ENCODE data around the gene CCDC183. TPM values are rescaled to one million over a fixed set of nuclear protein-coding genes. Genes with fewer than 3 reads are reported as not detected.

Gene CCDC183
- total and polyA plus RNA-seq, 10 of the 15 experiments (the other 5 are each of a cell fraction or from before 2014, with no cell fraction given), result 0.04 to 1.2 (median 0.55) TPM; not detected in 5

DNA sequence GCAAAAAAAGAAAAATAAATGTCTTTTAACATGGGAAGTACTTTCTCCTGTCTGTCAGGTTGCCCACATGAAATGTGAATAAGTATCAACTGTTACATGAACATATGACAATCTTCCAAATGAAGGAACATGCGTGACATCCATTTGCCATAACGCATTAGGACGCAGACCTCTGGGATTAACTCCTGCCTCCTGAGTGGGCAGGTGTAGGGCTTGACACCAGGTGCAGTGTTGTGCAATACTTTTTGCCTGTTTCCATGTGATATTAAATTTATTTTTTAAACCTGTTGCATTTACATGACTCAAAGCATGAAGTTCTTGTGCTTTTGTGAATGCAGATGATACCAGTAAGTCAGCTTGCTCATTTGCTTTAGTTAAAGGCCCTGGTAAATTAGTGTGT, 13.7 kb upstream of the CCDC183 start:
- ChIA-PET POLR2A (interaction anchor here (0.6 kb wide), 2 partner anchors 8 to 264 kb away, joined by 3 to 4 read pairs; partner anchors contain the start of gene TMEM141), SMC1A (ENCODE audit: uncharacterized antibody, unreplicated experiment) (interaction anchor here (1.1 kb wide), 1 partner anchor 14 kb away, joined by 3 read pairs; no protein-coding TSS in a partner anchor), CTCF (interaction anchor here (0.6 to 13.1 kb wide), 3 partner anchors 13 to 253 kb away, joined by 3 to 163 read pairs (median 3); no protein-coding TSS in a partner anchor), RAD21 (ENCODE audit: unreplicated experiment) (interaction anchor here (1.6 kb wide), 1 partner anchor 16 kb away, joined by 4 read pairs; no protein-coding TSS in a partner anchor)
- no peaks in the 10 kb centered on the region for H3K79me2 ChIP-seq (ENCODE audit: control insufficient read depth, insufficient read depth, low read length)
- BruUV-seq (replicated peaks), result no TSS peak
- H3K9me3 ChIP-seq (replicated peaks; ENCODE audit: control insufficient read depth, insufficient read depth, low read length), result no peaks in the 10 kb centered on the region
- FAIRE-seq (no peak), ATAC-seq (no peak), DNase-seq (ENCODE audit: low read depth, low spot score) (no peak)
- no peak overlapping the region for H3K4me2 ChIP-seq (ENCODE audit: control insufficient read depth, insufficient read depth)
- H3K27ac ChIP-seq (ENCODE audit: control insufficient read depth, insufficient read depth), result no peak overlapping the region
- no peaks in the 10 kb centered on the region; the same call in 1 of the 2 replicates for H3K4me1 ChIP-seq (ENCODE audit: control insufficient read depth, insufficient read depth, low read length)
- WGBS (ENCODE audit: insufficient coverage, insufficient replicate concordance, low lambda C conversion rate, missing lambda C conversion rate), result 51% methylated on average over 3 of the region's 3 CpGs
- in situ Hi-C loops (cut with MboI), result no loop called here
- H3K36me3 ChIP-seq (ENCODE audit: control insufficient read depth in 2 of 2, insufficient read depth in 2 of 2, low read length in 1 of 2), result no peaks in the 10 kb centered on the region
- H3K9ac ChIP-seq (ENCODE audit: control insufficient read depth, insufficient read depth, low read length), result no peak overlapping the region
- no peaks in the 10 kb centered on the region for H4K20me1 ChIP-seq (ENCODE audit: control insufficient read depth, insufficient read depth)
- no peak overlapping the region for H2AFZ ChIP-seq (ENCODE audit: control insufficient read depth, low read depth, low read length)
- H3K27me3 ChIP-seq (replicated peaks in 1 of 2; ENCODE audit: control insufficient read depth in 2 of 2, insufficient read depth in 2 of 2, low read length in 1 of 2), result peaks cover 0 to 1% of the 10 kb centered on the region in 2 experiments; a peak in 1 of 4 replicates
- intact Hi-C loops (cut with micrococcal nuclease; ENCODE audit: unreplicated experiment), result no loop called here
- H3K4me3 ChIP-seq, result no peak overlapping the region
- no peak for TF ChIP-seq CBX3 (IDR thresholded peaks at IDR 0.05; ENCODE audit: borderline replicate concordance, low read depth)

DNA sequence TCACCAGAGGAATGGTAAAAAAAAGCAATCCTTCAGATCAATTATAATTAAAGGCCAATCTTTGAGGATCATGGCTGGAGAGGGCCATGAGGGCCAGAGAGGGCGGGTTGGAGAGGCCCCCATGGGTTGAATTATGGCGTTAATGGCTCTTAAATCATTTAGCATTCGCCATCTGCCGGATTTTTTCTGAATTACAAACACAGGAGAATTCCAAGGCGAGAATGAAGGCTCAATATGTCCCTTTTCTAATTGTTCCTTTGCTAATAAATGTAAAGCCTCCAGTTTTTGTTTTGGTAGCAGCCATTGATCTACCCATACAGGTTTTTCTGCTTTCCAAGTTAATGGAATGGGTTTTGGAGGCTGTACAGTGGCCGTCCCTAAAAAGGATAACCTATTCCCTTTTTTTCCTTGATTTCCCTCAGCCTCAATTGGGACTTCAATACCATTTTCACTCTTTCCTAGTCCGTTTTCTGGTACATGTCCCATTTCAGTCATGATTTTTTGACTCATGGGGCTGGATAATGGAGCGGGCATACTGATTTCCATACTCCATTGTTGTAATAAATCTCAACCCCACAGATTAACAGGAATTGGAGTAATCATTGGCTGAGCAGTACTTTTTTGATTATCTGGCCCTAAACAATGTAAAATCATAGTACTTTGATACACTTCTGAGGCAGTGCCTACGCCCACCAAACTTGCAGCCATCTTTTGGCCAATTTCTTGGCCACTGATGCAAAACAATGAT, 11.7 kb upstream of the CCDC183 start:
- Histone ChIP-seq H4K20me1 (ENCODE audit: control insufficient read depth, insufficient read depth) (no peaks in the 10 kb centered on the region), H2AFZ (ENCODE audit: control insufficient read depth, low read depth, low read length) (no peak overlapping the region), H3K9ac (ENCODE audit: control insufficient read depth, insufficient read depth, low read length) (no peak overlapping the region), H3K27me3 (replicated peaks in 1 of 2; ENCODE audit: control insufficient read depth in 2 of 2, insufficient read depth in 2 of 2, low read length in 1 of 2) (peaks cover 0 to 1% of the 10 kb centered on the region in 2 experiments; a peak in 1 of 4 replicates), H3K79me2 (ENCODE audit: control insufficient read depth, insufficient read depth, low read length) (no peaks in the 10 kb centered on the region), H3K4me2 (ENCODE audit: control insufficient read depth, insufficient read depth) (no peak overlapping the region), H3K4me3 (no peak overlapping the region), H3K4me1 (ENCODE audit: control insufficient read depth, insufficient read depth, low read length) (peaks cover 3% of the 10 kb centered on the region), H3K27ac (ENCODE audit: control insufficient read depth, insufficient read depth) (no peak overlapping the region), H3K9me3 (replicated peaks; ENCODE audit: control insufficient read depth, insufficient read depth, low read length) (no peaks in the 10 kb centered on the region), H3K36me3 (ENCODE audit: control insufficient read depth in 2 of 2, insufficient read depth in 2 of 2, low read length in 1 of 2) (no peaks in the 10 kb centered on the region)
- FAIRE-seq, result peak; percentile 54
- RAD21 ChIA-PET (ENCODE audit: unreplicated experiment), result interaction anchor here (0.6 to 1.0 kb wide), 4 partner anchors 18 to 251 kb away, joined by 3 to 4 read pairs (median 3); partner anchors contain the start of gene LCN15
- intact Hi-C loops (cut with micrococcal nuclease; ENCODE audit: unreplicated experiment) (no loop called here), in situ Hi-C loops (cut with MboI) (no loop called here)
- ATAC-seq, result peak; percentile 65
- CTCF ChIA-PET, result interaction anchor here (0.7 to 13.1 kb wide), 7 partner anchors 15 to 283 kb away, joined by 3 to 163 read pairs (median 5); partner anchors contain the start of gene NPDC1
- no peak for DNase-seq (ENCODE audit: low read depth, low spot score)
- no TSS peak for BruUV-seq (replicated peaks)
- SMC1A ChIA-PET (ENCODE audit: uncharacterized antibody, unreplicated experiment), result interaction anchor here (0.7 to 0.9 kb wide), 2 partner anchors 18 to 54 kb away, joined by 3 to 4 read pairs; no protein-coding TSS in a partner anchor
- POLR2A ChIA-PET, result no interaction called here
- WGBS (ENCODE audit: insufficient coverage, insufficient replicate concordance, low lambda C conversion rate, missing lambda C conversion rate), result 27% methylated on average over 9 of the region's 9 CpGs
- TF ChIP-seq YY1 (IDR thresholded peaks at IDR 0.05; ENCODE audit: low read depth, low read length) (0 out of 2 replicates have a peak, but pooled peaks have one; percentile 43), TAF1 (IDR thresholded peaks at IDR 0.05; ENCODE audit: borderline replicate concordance, low read depth, low read length) (no peak), BRCA1 (IDR thresholded peaks at IDR 0.05; ENCODE audit: low read depth, low read length) (no peak)
- TF ChIP-seq, protein P1, sequence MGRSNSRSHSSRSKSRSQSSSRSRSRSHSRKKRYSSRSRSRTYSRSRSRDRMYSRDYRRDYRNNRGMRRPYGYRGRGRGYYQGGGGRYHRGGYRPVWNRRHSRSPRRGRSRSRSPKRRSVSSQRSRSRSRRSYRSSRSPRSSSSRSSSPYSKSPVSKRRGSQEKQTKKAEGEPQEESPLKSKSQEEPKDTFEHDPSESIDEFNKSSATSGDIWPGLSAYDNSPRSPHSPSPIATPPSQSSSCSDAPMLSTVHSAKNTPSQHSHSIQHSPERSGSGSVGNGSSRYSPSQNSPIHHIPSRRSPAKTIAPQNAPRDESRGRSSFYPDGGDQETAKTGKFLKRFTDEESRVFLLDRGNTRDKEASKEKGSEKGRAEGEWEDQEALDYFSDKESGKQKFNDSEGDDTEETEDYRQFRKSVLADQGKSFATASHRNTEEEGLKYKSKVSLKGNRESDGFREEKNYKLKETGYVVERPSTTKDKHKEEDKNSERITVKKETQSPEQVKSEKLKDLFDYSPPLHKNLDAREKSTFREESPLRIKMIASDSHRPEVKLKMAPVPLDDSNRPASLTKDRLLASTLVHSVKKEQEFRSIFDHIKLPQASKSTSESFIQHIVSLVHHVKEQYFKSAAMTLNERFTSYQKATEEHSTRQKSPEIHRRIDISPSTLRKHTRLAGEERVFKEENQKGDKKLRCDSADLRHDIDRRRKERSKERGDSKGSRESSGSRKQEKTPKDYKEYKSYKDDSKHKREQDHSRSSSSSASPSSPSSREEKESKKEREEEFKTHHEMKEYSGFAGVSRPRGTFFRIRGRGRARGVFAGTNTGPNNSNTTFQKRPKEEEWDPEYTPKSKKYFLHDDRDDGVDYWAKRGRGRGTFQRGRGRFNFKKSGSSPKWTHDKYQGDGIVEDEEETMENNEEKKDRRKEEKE (IDR thresholded peaks at IDR 0.05), result no peak
- TF ChIP-seq, protein P2, sequence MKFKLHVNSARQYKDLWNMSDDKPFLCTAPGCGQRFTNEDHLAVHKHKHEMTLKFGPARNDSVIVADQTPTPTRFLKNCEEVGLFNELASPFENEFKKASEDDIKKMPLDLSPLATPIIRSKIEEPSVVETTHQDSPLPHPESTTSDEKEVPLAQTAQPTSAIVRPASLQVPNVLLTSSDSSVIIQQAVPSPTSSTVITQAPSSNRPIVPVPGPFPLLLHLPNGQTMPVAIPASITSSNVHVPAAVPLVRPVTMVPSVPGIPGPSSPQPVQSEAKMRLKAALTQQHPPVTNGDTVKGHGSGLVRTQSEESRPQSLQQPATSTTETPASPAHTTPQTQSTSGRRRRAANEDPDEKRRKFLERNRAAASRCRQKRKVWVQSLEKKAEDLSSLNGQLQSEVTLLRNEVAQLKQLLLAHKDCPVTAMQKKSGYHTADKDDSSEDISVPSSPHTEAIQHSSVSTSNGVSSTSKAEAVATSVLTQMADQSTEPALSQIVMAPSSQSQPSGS (IDR thresholded peaks at IDR 0.05; ENCODE audit: low read length), result no peak
